Measurements from ENCODE around the gene CNOT1. TPM values are rescaled to one million over a fixed set of nuclear protein-coding genes. Genes with fewer than 3 reads are reported as not detected.

The CNOT1 gene
- total and polyA plus RNA-seq, 2 experiments from 2014 or later = 50.8 to 113 TPM

DNA sequence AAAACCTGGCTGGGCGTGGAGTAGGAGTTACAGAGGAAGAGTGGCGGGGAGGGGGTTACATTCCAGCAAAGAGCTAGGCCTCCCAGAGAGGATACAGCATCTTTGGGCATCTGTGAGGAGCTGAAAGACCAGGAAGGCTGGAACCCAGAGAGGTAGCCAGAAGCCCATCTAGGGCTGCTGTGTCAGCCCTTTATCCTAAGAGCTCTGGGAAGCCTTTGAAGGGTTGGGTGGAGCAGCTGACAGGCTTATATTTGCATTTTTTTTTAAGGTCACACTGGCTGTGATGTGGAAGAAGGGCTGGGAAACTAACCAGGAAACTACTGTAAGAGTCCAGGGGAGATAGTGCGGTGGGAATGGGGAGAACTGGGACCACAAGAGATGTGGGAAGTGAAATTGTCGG is 6.8 kb upstream of the CNOT1 start:
- Histone ChIP-seq H4K20me1 (ENCODE audit: insufficient read depth, poor library complexity, severe bottlenecking) (no peaks in the 10 kb centered on the region), H3K4me2 (no peak overlapping the region), H3K27me3 (no peaks in the 10 kb centered on the region), H3K27ac (peak overlapping the region; percentile 55), H3K4me1 (ENCODE audit: insufficient read depth) (peaks cover 8% of the 10 kb centered on the region), H3K9me3 (ENCODE audit: low read depth) (no peaks in the 10 kb centered on the region), H2AFZ (no peak overlapping the region), H3K9me2 (replicated peaks; ENCODE audit: insufficient read depth) (no peaks in the 10 kb centered on the region), H3K4me3 (no peak overlapping the region), H3K36me3 (replicated peaks; ENCODE audit: insufficient read depth, low read depth) (no peaks in the 10 kb centered on the region), H3K79me2 (no peaks in the 10 kb centered on the region)
- WGBS (ENCODE audit: low lambda C conversion rate, missing lambda C conversion rate) = 78% methylated on average over 4 of the region's 4 CpGs
- DNase-seq (ENCODE audit: low spot score) = peak; percentile 38
- TF ChIP-seq, protein P1, sequence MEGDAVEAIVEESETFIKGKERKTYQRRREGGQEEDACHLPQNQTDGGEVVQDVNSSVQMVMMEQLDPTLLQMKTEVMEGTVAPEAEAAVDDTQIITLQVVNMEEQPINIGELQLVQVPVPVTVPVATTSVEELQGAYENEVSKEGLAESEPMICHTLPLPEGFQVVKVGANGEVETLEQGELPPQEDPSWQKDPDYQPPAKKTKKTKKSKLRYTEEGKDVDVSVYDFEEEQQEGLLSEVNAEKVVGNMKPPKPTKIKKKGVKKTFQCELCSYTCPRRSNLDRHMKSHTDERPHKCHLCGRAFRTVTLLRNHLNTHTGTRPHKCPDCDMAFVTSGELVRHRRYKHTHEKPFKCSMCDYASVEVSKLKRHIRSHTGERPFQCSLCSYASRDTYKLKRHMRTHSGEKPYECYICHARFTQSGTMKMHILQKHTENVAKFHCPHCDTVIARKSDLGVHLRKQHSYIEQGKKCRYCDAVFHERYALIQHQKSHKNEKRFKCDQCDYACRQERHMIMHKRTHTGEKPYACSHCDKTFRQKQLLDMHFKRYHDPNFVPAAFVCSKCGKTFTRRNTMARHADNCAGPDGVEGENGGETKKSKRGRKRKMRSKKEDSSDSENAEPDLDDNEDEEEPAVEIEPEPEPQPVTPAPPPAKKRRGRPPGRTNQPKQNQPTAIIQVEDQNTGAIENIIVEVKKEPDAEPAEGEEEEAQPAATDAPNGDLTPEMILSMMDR (IDR thresholded peaks at IDR 0.05; ENCODE audit: poor library complexity) = no peak
- TF ChIP-seq EZH2 (IDR thresholded peaks at IDR 0.05; ENCODE audit: borderline replicate concordance) (no peak), EZH2phosphoT487 (IDR thresholded peaks at IDR 0.05; ENCODE audit: low read depth, severe bottlenecking, unreplicated experiment) (no peak)

DNA sequence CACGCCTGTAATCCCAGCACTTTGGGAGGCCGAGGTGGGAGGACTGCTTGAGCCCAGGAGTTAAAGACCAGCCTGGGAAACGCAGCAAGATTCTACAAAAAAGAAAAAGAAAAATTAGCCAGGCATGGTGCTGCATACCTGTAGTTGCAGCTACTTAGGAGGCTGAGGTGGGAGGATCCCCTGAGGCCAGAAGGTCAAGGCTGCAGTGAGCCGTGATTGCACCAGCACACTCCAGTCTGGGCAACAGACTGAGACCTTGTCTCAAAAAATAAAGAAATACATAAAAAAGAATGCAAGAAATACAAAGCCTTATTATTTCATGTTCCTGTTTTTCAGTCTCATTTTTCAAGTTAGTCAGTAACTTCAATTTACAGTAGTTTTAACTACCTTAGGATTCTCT is 5.9 kb upstream of the CNOT1 start:
- WGBS (ENCODE audit: low lambda C conversion rate, missing lambda C conversion rate) = 84% methylated on average over 4 of the region's 4 CpGs
- no peak overlapping the region for H3K4me2 ChIP-seq
- H2AFZ ChIP-seq = no peak overlapping the region
- no peaks in the 10 kb centered on the region for H3K36me3 ChIP-seq (replicated peaks; ENCODE audit: insufficient read depth, low read depth)
- H3K4me1 ChIP-seq (ENCODE audit: insufficient read depth) = peaks cover 8% of the 10 kb centered on the region
- H3K27me3 ChIP-seq = no peaks in the 10 kb centered on the region
- no peaks in the 10 kb centered on the region for H3K9me2 ChIP-seq (replicated peaks; ENCODE audit: insufficient read depth)
- TF ChIP-seq, protein P1 (IDR thresholded peaks at IDR 0.05; ENCODE audit: poor library complexity) = no peak
- TF ChIP-seq EZH2 (IDR thresholded peaks at IDR 0.05; ENCODE audit: borderline replicate concordance) (no peak), EZH2phosphoT487 (IDR thresholded peaks at IDR 0.05; ENCODE audit: low read depth, severe bottlenecking, unreplicated experiment) (no peak)
- no peaks in the 10 kb centered on the region for H3K79me2 ChIP-seq
- H3K4me3 ChIP-seq = no peak overlapping the region
- no peak for DNase-seq (ENCODE audit: low spot score)
- H3K9me3 ChIP-seq (ENCODE audit: low read depth) = no peaks in the 10 kb centered on the region
- H3K27ac ChIP-seq = no peak overlapping the region
- no peaks in the 10 kb centered on the region for H4K20me1 ChIP-seq (ENCODE audit: insufficient read depth, poor library complexity, severe bottlenecking)

DNA sequence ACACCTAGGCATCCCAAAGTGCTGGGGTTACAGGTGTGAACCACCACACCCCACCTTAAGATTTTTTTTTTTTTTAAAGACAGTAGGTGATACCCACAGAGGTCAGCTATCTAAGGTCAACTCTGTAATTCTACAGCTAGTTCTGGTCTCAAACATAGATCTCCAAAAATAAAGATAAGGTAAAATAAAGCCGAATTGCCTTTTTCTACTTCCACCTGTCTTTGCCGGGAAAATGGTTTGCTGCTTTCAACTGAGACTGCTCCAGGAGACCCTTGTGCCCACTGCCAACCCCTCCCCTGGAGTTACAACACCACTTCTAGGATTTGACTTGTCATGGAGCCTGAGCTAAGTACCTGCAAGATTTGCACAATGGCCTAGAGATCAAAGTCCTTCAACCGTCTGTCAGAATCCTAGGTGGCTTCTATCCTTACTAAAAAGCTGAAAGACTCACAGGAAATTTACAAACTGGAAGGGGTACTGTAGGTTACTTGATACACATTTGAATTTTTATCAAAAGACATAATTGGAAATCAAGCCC is 4.7 kb upstream of the CNOT1 start:
- peak overlapping the region; percentile 74 for H3K27ac ChIP-seq
- no peak overlapping the region for H2AFZ ChIP-seq
- H3K27me3 ChIP-seq = no peaks in the 10 kb centered on the region
- H3K79me2 ChIP-seq = no peaks in the 10 kb centered on the region
- H3K36me3 ChIP-seq (replicated peaks; ENCODE audit: insufficient read depth, low read depth) = no peaks in the 10 kb centered on the region
- H3K4me2 ChIP-seq = peak overlapping the region; percentile 36
- no peak overlapping the region for H3K4me3 ChIP-seq
- peaks cover 8% of the 10 kb centered on the region for H3K4me1 ChIP-seq (ENCODE audit: insufficient read depth)
- peak; percentile 37 for DNase-seq (ENCODE audit: low spot score)
- H3K9me3 ChIP-seq (ENCODE audit: low read depth) = no peaks in the 10 kb centered on the region
- 56% methylated on average over 3 of the region's 3 CpGs for WGBS (ENCODE audit: low lambda C conversion rate, missing lambda C conversion rate)
- no peaks in the 10 kb centered on the region for H4K20me1 ChIP-seq (ENCODE audit: insufficient read depth, poor library complexity, severe bottlenecking)
- no peaks in the 10 kb centered on the region for H3K9me2 ChIP-seq (replicated peaks; ENCODE audit: insufficient read depth)
- TF ChIP-seq, protein P1 (IDR thresholded peaks at IDR 0.05; ENCODE audit: poor library complexity) = no peak
- TF ChIP-seq EZH2phosphoT487 (IDR thresholded peaks at IDR 0.05; ENCODE audit: low read depth, severe bottlenecking, unreplicated experiment) (no peak), EZH2 (IDR thresholded peaks at IDR 0.05; ENCODE audit: borderline replicate concordance) (no peak)

All from hepatocyte (in vitro differentiated cells).